Panc1 (cell line): ENCODE results near the gene LMAN1L. TPM values are rescaled to one million over a fixed set of nuclear protein-coding genes. Genes with fewer than 3 reads are reported as not detected.
"Not testable (repeated sequence)": the region's sequence is repeated elsewhere in the genome, so short reads cannot be mapped to it uniquely, and the experiment has no call there.

Experiments
- ATAC-seq: fragments of 200-7000 bp; cut with Tn5 transposase; 2 replicates; pipeline ENCODE4 v1.9.1; 2020; ENCODE audit warnings: mild to moderate bottlenecking, moderate library complexity
- BruUV-seq: library from RNA; stranded (reverse); fragments of 400-500 nt; replicated peaks from 2 replicates; lab custom pipeline; 2021; lab: Mats Ljungman, UMichigan
- CTCF ChIA-PET: fragments of 300-600 bp; sonication (Branson Sonifier 250); formaldehyde crosslinking; loops from one replicate; lab custom pipeline; 2022; ENCODE audit warnings: antibody characterized with exemption; lab: Charles Lee
- POLR2A ChIA-PET: fragments of 300-600 bp; sonication (Branson Sonifier 250); formaldehyde crosslinking; loops from one replicate; lab custom pipeline; 2022; ENCODE audit warnings: antibody characterized with exemption; lab: Charles Lee
- DNase-seq: peaks from one replicate; pipeline ENCODE4 v3.0.0-alpha.2; 2010; ENCODE audit warnings: low read depth, low spot score
- H3K27ac ChIP-seq: 2 replicates; pipeline ENCODE4 v1.5.1; 2011; ENCODE audit warnings: mild to moderate bottlenecking, low read length, inconsistent platforms
- H3K27me3 ChIP-seq: fragments of 200-500 bp; sonication (Bioruptor generic); 2 replicates; pipeline ENCODE4 v1.6.0; 2014; ENCODE audit warnings: low read length, inconsistent platforms; ENCODE audit not compliant: control insufficient read depth, insufficient read depth
- H3K36me3 ChIP-seq: fragments of 200-500 bp; sonication (Bioruptor generic); 2 replicates; pipeline ENCODE4 v1.5.1; 2014; ENCODE audit warnings: inconsistent platforms, mild to moderate bottlenecking, low read length, moderate library complexity; ENCODE audit not compliant: control insufficient read depth, insufficient read depth
- H3K4me1 ChIP-seq: 2 replicates; pipeline ENCODE4 v1.5.1; 2011; ENCODE audit warnings: inconsistent platforms, mild to moderate bottlenecking, low read length, moderate library complexity; ENCODE audit not compliant: control insufficient read depth, insufficient read depth
- H3K4me3 ChIP-seq, 2 experiments: 2 replicates each; pipeline ENCODE4 v1.5.1; 2011 to 2012; ENCODE audit warnings: low read depth in 2 of 2, low read length in 2 of 2, mild to moderate bottlenecking in 2 of 2, inconsistent platforms in 1 of 2, moderate library complexity in 1 of 2
- H3K9me3 ChIP-seq: fragments of 200-500 bp; sonication (Bioruptor generic); 2 replicates; pipeline ENCODE4 v1.5.1; 2014; ENCODE audit warnings: low read depth, mild to moderate bottlenecking, inconsistent platforms, low read length, moderate library complexity; ENCODE audit not compliant: control insufficient read depth, insufficient read depth
- POLR2AphosphoS5 ChIP-seq: IDR thresholded peaks from 2 replicates; pipeline ENCODE4 v1.6.1; 2012; ENCODE audit warnings: mild to moderate bottlenecking, low read depth, low read length, moderate library complexity
- SIN3A ChIP-seq: IDR thresholded peaks from 2 replicates; pipeline ENCODE4 v1.6.1; 2012; ENCODE audit warnings: low read depth, mild to moderate bottlenecking, low read length, moderate library complexity, borderline replicate concordance; ENCODE audit not compliant: insufficient read depth
- TCF7L2 ChIP-seq: IDR thresholded peaks from 2 replicates; pipeline ENCODE4 v1.6.1; 2011; ENCODE audit warnings: mild to moderate bottlenecking, low read depth, low read length, inconsistent platforms
- in situ Hi-C: cut with HindIII; loops from 2 replicates; pipeline ENCODE4 v1.10.0; 2016; ENCODE audit warnings: low sequenced_read_pairs, low pct_unique_long_range_greater_than_20kb
- intact Hi-C: fragments of 100-400 bp; cut with micrococcal nuclease; formaldehyde crosslinking; loops from one replicate; pipeline ENCODE4 v1.10.0; 2022; ENCODE audit not compliant: unreplicated experiment
- total RNA-seq: library from RNA; stranded (reverse); gene quantifications from one replicate; pipeline ENCODE4 v1.2.1, GENCODE V29; 2021; ENCODE audit not compliant: unreplicated experiment
- TF ChIP-seq, protein P1 (sequence below): fragments of 450-650 bp; IDR thresholded peaks from 2 replicates; pipeline ENCODE4 v1.5.1; 2017; ENCODE audit warnings: mild to moderate bottlenecking
- TF ChIP-seq, protein P2 (sequence below), 2 experiments: IDR thresholded peaks; 2 replicates each; pipeline ENCODE4 v1.6.1; 2011 to 2012; ENCODE audit warnings: low read depth in 2 of 2, control low read depth in 1 of 2, low read length in 1 of 2, mild to moderate bottlenecking in 1 of 2, moderate library complexity in 1 of 2; ENCODE audit not compliant: insufficient read depth in 1 of 2

LMAN1L gene
- total RNA-seq, 1 experiment from 2014 or later = not detected

DNA sequence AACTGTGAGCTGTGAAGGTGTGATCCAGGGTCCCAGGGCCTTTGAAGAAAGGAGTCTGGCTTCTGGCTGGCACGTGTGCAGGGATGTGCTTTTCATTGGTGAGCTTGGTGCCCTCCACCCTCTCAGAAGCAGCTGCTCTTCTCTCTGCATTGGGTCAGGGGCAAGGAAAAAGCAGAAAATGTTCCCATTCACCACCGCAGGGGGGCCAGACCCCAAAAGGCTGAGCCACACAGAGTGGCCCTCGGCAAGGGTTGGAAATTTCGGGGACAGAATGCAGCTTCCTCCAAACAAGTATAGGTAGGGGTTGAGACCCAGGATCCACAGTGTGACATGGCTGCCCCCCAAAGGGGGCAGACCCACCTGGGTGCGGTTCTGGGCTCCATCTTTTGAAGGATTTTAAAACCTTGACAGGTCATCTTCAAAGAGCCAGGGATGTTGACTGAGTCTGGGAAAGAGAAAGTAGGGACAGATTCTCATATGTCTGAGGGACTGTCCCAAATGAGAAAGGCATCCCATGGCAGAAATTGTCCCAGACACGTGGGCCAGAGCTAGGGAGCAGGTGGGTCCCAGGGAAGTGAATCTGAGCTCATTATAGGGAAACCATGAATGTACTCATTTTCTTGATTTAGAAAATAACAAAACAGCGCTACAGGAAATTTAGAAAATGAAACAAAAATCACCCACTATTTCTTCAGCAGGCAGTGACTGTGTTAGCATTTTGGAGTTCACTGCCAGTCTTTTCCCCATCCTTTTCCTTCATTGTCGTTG is 28.0 kb upstream of the LMAN1L start:
- Histone ChIP-seq H3K9me3 (no peaks in the 10 kb centered on the region), H3K36me3 (peaks cover 3% of the 10 kb centered on the region; the same call in 1 of the 2 replicates), H3K4me1 (peaks cover 60% of the 10 kb centered on the region), H3K27me3 (no peaks in the 10 kb centered on the region), H3K4me3 (no peak overlapping the region), H3K27ac (no peak overlapping the region; the same call in 1 of the 2 replicates)
- DNase-seq (no peak), ATAC-seq (no peak)
- POLR2A ChIA-PET = interaction anchor here (0.6 kb wide), 1 partner anchor 1984 kb away, joined by 19 read pairs; no protein-coding TSS in a partner anchor
- in situ Hi-C loops = no loop called here
- intact Hi-C loops = no loop called here
- no TSS peak for BruUV-seq
- CTCF ChIA-PET = interaction anchor here (0.6 kb wide), 1 partner anchor 9 kb away, joined by 3 read pairs; no protein-coding TSS in a partner anchor
- TF ChIP-seq TCF7L2 (no peak), SIN3A (no peak), POLR2AphosphoS5 (no peak)
- TF ChIP-seq, protein P1, sequence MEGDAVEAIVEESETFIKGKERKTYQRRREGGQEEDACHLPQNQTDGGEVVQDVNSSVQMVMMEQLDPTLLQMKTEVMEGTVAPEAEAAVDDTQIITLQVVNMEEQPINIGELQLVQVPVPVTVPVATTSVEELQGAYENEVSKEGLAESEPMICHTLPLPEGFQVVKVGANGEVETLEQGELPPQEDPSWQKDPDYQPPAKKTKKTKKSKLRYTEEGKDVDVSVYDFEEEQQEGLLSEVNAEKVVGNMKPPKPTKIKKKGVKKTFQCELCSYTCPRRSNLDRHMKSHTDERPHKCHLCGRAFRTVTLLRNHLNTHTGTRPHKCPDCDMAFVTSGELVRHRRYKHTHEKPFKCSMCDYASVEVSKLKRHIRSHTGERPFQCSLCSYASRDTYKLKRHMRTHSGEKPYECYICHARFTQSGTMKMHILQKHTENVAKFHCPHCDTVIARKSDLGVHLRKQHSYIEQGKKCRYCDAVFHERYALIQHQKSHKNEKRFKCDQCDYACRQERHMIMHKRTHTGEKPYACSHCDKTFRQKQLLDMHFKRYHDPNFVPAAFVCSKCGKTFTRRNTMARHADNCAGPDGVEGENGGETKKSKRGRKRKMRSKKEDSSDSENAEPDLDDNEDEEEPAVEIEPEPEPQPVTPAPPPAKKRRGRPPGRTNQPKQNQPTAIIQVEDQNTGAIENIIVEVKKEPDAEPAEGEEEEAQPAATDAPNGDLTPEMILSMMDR = no peak
- TF ChIP-seq, protein P2, sequence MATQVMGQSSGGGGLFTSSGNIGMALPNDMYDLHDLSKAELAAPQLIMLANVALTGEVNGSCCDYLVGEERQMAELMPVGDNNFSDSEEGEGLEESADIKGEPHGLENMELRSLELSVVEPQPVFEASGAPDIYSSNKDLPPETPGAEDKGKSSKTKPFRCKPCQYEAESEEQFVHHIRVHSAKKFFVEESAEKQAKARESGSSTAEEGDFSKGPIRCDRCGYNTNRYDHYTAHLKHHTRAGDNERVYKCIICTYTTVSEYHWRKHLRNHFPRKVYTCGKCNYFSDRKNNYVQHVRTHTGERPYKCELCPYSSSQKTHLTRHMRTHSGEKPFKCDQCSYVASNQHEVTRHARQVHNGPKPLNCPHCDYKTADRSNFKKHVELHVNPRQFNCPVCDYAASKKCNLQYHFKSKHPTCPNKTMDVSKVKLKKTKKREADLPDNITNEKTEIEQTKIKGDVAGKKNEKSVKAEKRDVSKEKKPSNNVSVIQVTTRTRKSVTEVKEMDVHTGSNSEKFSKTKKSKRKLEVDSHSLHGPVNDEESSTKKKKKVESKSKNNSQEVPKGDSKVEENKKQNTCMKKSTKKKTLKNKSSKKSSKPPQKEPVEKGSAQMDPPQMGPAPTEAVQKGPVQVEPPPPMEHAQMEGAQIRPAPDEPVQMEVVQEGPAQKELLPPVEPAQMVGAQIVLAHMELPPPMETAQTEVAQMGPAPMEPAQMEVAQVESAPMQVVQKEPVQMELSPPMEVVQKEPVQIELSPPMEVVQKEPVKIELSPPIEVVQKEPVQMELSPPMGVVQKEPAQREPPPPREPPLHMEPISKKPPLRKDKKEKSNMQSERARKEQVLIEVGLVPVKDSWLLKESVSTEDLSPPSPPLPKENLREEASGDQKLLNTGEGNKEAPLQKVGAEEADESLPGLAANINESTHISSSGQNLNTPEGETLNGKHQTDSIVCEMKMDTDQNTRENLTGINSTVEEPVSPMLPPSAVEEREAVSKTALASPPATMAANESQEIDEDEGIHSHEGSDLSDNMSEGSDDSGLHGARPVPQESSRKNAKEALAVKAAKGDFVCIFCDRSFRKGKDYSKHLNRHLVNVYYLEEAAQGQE (IDR thresholded peaks at IDR 0.05; ENCODE audit: insufficient read depth in 1 of 2, low read depth in 2 of 2, low read length in 1 of 2) = no peak

DNA sequence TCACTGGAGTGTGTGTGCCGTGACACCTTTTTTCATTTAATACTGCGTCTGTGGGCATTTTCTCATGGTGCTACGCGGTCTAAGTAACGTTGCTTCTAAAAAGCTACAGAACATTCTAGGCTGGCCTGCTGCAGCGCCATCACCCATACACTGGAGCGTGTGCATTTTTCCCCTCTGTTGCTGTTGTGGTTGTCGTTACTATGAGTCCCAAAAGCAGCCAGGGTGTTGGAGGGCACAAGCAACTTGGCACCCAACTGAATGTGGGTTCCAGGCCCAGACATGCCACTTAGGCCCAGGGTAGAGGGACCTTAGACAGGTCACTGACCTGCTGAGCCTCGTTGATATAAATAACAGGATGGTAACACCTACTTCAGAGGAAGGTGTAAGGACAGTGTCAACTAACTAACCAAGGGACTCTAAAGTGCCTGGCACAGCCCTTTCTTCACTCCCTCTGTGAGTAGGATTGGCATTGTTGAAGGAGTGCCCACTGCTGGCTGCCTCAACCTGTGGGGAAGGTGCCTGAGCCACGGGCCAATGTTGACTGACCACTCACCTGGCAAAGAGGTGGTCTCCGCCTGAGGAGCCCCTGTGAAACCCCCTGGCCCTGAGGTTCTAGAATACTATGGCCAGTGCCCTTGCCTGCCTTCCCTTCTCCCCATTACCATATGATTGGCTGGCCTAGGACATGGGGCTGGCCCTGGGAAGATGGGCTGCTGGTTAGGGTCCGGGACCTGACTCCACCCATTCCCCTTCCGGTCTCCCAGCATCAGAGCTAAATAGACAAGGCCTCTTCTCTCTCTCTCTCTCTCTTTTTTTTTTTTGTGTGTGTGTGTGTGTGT is 27.2 kb upstream of the LMAN1L start:
- TF ChIP-seq SIN3A = no peak
- BruUV-seq = no TSS peak

DNA sequence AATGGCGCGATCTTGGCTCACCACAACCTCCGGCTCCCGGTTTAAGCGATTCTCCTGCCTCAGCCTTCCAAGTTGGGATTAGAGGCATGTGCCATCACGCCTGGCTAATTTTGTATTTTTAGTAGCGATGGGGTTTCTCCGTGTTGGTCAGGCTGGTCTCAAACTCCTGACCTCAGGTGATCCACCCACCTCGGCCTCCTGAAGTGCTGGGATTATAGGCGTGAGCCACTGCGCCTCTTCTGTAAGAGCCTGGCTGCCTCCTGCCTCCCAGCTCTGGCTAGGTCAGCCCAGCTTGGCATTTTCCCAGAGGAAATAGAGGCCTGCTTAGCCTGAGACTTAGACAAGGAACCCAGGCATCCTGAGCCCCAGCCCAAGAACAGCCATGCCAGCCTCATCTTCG is 26.6 kb upstream of the LMAN1L start:
- POLR2A ChIA-PET = interaction anchor here (0.6 kb wide), 1 partner anchor 257 kb away, joined by 12 read pairs; no protein-coding TSS in a partner anchor
- H3K9me3 ChIP-seq, H3K27ac ChIP-seq, H3K36me3 ChIP-seq, H3K27me3 ChIP-seq, DNase-seq, intact Hi-C loops, ATAC-seq, in situ Hi-C loops, H3K4me3 ChIP-seq: not testable (repeated sequence)
- CTCF ChIA-PET = interaction anchor here (0.5 kb wide), 1 partner anchor 12 kb away, joined by 11 read pairs; no protein-coding TSS in a partner anchor
- peaks cover 64% of the 10 kb centered on the region for H3K4me1 ChIP-seq
- TSS peak; percentile 50 for BruUV-seq

More for the DNA sequence above, 27.2 kb upstream of the LMAN1L start:
- Histone ChIP-seq H3K4me1 (peaks cover 64% of the 10 kb centered on the region), H3K36me3 (peaks cover 3% of the 10 kb centered on the region; the same call in 1 of the 2 replicates), H3K4me3 (no peak overlapping the region), H3K9me3 (no peaks in the 10 kb centered on the region), H3K27me3 (no peaks in the 10 kb centered on the region), H3K27ac (no peak overlapping the region)
- intact Hi-C loops (no loop called here), in situ Hi-C loops (no loop called here)
- CTCF ChIA-PET = interaction anchor here (0.5 kb wide), 1 partner anchor 11 kb away, joined by 11 read pairs; no protein-coding TSS in a partner anchor
- ATAC-seq (no peak), DNase-seq (no peak)
- POLR2A ChIA-PET = no interaction called here
